ELF-1 (cell line): ENCODE results near the gene CD36.

Experiments
- DNase-seq: peaks from one replicate; pipeline ENCODE4 v3.0.0-alpha.2; 2016; ENCODE audit warnings: low read depth, low spot score

The CD36 gene

DNA sequence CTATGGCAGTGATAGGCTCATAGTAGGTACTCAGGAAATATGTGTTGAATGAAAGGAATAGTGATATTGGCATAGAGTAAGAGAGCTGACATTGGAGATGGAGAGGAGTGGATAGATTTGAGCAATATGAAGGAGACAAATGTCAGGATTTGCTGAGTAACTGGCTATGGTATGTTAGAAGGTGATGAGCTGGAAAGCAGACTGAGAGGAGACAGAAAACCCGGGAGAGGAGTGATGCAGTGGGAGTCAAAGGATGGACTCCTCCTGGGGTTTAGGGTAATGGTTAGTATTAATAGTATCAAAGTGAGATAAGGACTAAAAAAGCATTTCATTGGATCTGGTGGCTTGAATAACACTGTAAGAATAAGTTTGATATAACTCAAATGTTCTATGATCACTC lies 64.8 kb downstream of the CD36 start:
- DNase-seq, result no peak

DNA sequence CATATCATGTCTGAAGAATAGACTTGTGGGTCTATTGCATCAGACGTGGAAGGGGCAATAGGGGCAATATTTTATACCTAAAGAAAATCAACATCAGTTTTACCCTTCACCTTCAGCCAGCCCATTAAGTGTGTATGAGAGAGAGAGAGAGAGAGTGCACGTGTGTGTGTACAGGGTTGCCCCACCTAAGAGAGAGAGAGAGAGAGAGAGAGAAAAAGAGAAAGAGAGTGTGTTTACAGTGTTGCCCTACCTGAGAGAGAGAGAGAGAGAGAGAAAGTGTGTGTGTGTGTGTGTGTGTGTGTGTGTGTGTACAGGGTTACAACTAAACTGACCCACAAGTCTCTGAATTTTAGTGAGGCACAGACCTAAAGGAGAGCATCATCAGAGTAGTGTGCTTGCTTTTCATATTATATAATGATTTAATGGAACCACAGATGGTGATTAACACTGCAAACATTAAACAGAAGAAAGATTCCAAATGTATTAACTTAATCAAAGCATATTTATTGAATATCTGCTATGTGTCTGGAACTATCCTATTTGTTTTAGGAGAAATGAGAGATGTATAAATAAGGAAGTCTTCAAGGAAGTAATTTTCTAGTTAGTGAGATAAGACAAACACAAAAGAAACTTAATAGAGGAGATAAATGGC lies 66.8 kb downstream of the CD36 start:
- no peak for DNase-seq

DNA sequence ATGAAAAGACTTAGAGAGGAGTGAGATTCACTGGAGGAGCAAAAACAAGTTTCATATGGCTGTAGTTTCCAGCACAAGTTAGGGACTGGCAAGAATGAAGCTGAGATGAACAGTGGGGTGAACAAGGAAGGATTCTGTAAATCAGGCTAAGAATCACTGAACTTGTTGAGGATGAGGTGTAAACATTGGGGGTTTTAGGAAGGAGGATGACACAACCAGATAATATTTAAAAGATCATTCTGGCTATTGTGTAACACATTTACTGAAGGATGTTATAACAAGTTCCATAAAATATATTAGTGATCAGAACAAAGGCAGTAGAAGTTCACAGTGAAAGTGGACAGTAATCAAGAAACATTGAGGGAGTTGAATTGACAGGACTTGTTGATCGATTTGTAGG lies 68.9 kb downstream of the CD36 start:
- no peak for DNase-seq

DNA sequence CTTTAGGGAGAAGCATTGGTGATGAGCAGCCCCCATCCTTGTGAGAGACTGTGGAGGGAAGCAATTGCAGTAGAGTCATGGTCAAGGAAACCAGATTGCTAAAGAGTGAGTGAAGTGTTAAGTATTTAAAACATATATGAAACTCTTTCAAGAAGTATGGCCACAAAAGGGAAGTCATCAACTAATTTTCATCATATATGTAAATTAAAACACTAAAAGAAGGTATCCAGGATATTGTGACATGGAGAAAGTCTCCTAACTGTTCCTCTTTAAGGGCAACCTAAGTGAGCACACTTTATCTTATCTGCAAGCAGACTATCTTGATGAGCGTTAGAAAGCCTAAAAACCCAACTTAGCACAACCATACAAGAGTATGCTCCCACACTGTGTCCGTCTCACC lies 69.7 kb downstream of the CD36 start:
- DNase-seq, result no peak

DNA sequence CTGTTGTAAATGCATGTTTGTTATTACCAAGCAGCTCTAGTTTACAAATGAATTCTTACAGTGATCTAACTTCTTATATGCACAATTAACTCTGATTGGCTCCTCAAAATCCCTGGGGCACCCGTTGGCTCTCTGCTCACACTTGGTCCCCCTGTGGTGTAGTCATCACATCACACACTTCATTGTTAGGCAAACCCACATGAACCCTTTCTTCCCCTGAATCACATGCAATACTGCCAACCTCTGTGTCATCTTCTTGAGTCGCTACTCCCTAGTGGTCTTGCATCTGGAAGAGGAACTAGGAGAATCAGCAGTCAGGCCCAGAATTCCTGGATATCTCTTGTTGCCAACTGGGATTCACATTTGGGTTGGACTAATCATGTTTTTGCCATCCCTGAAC lies 73.1 kb downstream of the CD36 start:
- no peak for DNase-seq

DNA sequence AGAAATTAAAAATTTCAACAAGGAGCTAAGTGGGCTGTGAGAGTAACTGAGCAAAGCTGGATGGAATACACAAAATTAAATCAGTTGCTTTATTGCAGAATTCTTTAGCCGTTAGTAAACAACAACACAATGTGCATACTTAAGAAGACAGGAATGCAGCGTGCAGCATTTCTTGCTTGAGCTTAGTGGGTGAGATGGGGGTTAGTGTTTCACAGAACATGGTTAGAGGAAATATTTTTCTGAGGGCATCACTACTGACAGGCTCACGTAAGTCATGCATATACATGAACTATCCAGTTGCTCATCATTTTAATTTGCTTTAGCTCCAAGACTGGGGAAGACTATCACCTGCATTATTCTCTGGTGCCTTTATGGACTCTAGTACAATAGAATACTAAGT lies 80.8 kb downstream of the CD36 start:
- no peak for DNase-seq

DNA sequence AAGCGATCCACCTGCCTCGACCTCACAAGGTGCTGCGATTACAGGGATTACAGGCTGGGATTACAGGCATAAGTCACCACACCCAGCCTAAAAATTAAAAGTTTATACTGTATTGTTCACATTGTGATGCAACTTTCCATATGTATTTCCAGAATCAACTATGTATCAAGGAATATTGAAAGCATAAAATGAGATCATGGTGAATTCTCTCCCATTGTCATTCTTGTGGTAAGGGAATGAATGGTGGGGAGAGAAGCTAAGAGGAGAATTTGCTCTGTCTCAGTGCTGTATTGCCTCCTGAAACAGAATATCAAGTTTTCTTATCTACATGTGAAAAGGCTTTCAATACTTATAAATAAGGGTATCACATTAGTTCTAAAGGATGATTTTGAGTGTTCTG lies 81.7 kb downstream of the CD36 start:
- DNase-seq, result no peak

DNA sequence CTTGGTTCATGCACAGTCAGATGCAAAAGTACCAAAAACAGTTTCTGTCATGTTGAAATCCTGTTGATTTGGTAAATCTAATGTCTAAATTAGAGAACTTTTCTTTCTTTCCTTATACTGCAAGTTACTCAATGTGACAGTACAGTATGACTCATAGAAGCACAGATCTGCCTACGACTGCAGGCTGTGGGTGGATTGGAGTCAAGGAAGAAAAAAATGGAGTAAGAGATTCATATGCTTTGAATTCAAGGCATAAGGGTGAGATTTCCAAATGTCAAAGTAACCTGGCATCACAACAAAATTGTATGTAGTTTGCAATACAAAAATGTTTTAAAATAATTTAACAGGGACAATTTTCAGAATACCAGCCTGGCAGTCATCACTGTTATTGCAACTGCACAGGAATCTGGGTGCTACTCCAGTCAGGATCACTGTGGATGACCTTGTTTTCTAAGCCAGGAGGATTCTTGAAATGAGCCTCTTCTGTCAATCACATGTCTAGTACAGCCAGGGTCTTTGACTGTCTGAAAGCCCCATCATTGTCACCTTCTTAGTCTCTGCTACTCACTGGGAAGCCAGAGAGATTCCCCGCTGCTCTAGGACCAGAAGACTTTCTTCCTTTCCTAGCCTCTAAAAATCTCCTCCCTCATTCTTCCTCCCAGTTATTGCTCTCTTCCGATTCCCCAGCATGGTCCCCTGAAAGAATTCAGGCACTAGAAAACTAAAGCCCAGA lies 83.6 kb downstream of the CD36 start:
- peak; percentile 10 for DNase-seq

DNA sequence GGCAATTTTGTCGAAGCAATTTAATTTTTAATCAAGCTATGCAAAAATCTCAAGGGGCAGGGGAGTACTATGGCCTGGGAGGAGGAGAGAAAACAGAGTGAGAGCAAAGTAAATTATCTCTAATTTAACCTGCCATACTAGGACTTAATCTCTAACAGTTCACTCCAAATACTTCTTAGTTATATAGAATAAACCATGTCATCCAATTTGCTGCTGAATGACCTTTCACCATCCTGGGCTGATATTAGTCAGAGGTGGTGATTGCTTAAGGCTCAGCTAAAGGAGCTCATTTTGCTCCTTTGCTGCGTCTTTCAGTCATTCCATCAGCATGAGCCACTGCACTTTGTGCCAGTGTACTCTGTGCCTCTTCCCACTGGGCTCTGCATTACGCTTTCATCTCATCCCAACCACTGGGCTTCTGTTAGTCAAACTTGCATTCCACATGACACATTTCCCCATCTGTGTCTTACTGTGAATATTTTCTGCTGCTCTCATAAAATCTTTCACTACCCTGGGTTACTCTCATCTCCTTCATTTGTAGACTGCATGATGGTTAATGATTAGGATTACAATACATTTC lies 84.3 kb downstream of the CD36 start:
- DNase-seq, result peak; percentile 64

DNA sequence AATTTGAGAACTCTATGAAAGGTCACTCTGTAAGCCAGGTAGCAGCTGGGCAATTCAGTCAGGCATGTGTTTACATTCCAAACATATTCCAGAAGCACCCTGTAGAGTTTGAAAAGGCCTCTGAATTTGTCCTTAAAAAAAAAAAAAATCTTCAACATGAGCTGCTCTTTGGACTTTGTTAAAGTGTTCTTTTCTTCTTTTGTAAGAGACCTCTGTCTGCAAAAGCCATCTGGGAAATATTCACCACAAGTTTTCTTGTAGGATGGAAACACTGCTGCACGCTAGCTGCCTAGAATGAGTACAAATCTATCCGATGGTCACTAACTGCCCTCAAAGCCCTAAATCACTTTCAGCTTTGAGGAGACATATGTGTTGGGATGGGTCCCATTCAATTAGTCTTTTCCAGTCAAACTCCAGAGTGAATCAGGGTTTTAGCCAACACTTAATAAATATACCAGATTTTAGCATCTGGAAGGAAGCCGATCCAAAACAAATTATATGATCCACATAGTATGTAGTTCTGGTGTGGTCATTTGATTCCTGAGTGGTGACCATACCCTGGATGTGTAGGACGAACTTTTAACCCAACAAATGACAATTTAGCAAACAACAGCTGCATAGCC lies 85.9 kb downstream of the CD36 start:
- peak; percentile 23 for DNase-seq

DNA sequence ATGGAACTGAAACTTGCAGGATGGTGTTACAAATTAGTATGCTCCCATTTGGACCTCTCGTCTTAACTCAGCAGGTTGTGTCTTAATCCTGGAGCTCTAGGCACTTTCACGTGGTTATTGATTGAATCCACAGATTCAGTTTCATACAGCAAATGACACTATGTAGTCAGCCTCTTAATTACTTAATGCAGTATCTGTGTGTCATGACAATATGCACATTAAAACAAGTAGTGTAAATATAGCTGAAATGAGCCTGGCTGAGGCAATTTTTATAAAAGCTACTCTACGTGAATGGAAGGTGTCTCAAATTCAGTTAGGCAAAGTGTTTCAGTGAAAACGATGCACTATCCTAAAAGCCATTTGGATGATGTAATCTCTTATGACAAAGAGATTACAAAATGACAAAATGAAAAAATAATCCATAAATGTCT lies 86.8 kb downstream of the CD36 start:
- DNase-seq, result no peak
